HG02938 (cell line): ENCODE measurements around the gene RALGAPA2.
"Not testable (repeated sequence)": the region's sequence is repeated elsewhere in the genome, so short reads cannot be mapped to it uniquely, and the experiment has no call there.

Experiments
- ATAC-seq: cut with Tn5 transposase; IDR thresholded peaks from one replicate; pipeline ENCODE4 v1.9.1; 2021; ENCODE audit warnings: mild to moderate bottlenecking, moderate library complexity; ENCODE audit not compliant: unreplicated experiment

The RALGAPA2 gene

DNA sequence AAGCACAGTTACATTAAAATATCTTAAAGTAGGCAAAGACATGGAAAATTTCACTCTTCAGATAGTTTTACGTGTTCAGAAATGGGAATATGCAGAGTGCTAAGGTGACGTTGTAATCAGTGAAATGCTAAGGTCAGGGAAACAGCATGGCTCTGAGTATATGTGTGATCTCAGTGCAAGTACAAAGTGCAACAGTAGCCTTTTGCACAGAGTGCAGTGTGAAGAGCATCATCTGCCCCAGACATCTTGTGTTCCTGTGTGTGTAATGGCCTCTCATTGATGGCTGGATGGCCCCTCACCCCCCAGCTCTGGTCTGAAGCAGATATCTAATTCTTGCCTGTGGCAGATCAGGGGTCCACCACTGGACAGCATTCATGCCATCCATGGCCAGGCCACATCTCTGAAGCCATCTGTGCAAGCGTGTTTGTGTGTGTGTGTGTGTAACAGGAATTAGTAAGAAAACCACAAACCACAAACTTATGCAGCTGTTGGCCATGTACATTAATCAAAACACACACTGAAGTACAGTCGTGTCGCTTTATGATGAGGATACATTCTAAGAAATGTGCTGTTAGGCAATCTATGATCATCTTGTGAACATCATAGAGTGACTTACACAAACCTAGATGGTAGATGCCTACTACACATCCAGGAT lies 165.1 kb downstream of the RALGAPA2 start:
- ATAC-seq: no peak

DNA sequence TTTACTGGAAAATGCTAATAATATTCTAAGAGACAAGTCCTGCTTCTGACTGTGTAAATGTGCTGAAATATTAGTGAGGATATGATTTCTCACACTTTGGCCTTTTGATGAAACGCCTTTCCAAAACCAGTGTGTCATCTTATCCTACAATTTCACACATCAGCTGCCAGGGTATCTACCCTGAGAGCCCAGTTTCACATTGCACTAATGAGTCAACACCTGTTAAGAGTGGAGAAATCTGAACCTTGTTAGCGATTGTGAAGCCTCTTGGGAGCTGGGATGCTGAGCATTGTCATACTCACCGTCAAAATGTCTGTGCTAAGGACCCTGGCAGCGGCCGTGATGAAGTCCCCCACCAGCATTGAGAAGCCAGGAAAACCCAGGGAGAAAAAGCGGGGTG lies 166.0 kb downstream of the RALGAPA2 start:
- ATAC-seq: no peak

DNA sequence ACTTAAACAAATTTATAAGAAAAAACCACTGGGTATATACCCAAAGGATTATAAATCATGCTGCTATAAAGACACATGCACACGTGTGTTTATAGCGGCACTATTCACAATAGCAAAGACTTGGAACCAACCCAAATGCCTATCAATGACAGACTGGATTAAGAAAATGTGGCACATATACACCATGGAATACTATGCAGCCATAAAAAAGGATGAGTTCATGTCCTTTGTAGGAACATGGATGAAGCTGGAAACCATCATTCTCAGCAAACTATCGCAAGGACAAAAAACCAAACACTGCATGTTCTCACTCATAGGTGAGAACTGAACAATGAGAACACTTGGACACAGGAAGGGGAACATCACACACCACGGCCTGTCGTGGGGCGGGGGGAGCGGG lies 169.1 kb downstream of the RALGAPA2 start:
- not testable (repeated sequence) for ATAC-seq

DNA sequence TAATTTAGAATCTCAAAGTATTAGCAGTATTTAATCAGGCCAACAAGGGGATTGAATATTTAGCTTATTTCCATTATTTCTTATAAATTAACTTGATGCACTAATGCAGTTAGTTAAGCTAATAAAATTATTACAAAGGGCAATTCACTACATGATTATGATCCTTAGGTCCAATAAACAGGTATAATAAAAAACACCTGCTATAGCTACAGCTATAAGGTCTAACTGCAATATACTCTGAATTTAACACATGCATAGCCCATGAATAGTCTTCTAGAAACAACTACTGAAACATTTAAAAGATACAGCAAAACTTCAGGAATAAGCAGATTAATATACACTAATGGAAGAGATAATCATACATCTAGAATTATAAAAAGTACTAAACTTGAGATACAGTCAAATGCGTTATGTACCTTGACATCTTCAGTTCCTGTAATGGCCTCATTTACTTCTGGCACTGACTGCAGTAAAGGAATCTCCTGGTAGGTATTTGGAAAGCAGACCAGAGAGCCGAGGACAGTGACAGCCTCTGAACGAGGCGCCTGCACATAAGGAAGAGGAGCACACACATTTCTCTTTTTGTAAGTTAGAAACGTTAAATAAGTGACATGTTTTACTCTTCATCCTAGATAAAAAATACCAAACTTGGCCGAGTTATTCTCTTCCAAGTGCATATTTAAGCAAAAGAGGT lies 176.1 kb downstream of the RALGAPA2 start:
- ATAC-seq: no peak

- no peak for ATAC-seq
Observed at GRCh38 chr20:20535051-20535450, 177.4 kb downstream of the RALGAPA2 start.

DNA sequence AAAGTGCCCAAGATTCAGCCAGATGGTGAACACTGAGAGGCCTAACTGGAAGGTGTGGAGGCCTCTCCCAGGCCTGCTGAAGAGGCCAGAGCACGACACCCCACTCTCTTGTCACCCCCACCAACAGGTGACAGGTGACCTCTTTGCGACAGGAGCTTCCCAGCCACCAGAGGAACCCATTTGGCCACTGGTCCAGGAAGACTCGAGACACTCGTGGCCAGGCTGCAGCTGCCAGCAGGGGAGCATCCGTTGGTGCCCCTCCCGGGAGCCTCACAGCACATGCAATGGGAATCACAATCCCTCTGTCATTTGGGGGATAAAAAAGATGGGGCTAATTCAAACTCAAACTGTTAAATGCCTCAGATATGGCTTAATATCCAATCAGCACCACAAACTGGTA lies 181.2 kb downstream of the RALGAPA2 start:
- no peak for ATAC-seq

GRCh38 chr20:20530428-20531151 lies 181.9 kb downstream of the RALGAPA2 start:
- ATAC-seq: no peak

DNA sequence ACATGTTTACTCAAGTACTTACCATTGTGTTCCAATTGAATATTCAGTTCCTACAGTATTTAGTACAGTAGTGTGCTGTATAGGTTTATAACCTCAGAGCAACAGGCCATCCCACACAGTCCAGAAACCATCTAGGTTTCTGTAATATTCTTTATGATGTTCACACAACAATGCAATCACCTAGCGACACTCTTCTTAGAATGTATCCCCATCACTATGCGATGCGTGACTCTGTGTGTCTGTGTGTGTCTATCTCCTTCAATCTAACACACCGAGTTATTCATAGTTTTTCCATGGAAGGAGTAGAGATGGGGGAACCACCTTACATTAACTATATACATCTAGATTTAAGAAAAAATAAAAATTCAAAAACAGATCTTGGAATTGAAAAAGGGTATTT lies 182.8 kb downstream of the RALGAPA2 start:
- no peak for ATAC-seq

DNA sequence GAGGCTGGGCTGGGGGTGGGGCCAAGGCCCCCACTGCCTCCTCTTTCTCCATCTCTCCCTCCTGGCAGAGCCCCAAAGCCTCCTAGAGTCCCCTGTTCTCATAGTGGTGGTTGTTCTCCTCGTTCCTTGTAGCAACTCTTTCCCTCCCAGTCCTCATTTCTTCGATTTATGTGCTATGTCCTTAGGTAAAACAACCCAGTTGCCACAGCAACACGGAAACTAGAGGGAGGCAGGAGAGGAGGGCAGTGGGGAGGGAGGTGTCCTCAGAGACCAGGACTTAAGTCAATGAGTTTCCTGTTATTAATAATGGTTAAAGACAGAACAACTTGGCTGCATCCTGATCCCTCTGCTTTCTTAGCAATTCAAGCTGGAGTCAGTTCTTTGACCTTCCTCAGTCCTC lies 183.6 kb downstream of the RALGAPA2 start:
- no peak for ATAC-seq

- no peak for ATAC-seq
Observed at GRCh38 chr20:20527661-20528060, 184.8 kb downstream of the RALGAPA2 start.

GRCh38 chr20:20525756-20526155 lies 186.7 kb downstream of the RALGAPA2 start:
- no peak for ATAC-seq

- ATAC-seq: no peak
Observed at GRCh38 chr20:20525214-20525613, 187.2 kb downstream of the RALGAPA2 start.

GRCh38 chr20:20524756-20525155 lies 187.7 kb downstream of the RALGAPA2 start:
- ATAC-seq: no peak

GRCh38 chr20:20521736-20522135 lies 190.7 kb downstream of the RALGAPA2 start:
- ATAC-seq: no peak

DNA sequence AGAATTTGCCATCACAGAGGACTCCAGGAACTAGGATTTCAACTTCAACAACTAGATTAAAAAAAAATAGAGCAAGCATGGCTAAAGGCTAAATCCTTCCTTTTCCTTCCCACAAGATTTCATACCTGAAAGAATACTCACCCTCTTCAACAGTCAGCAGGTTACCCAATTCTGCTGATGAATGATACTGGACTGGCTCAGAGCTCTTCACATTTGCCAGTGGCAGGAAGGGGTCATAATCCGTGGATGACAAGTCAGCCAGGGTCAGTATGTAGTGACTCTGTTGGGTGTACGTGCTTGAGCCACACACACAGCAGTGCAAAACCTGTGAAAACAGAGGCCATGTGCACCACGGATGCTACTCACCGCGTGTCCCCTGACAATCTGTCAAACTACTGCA lies 191.7 kb downstream of the RALGAPA2 start:
- ATAC-seq: no peak

DNA sequence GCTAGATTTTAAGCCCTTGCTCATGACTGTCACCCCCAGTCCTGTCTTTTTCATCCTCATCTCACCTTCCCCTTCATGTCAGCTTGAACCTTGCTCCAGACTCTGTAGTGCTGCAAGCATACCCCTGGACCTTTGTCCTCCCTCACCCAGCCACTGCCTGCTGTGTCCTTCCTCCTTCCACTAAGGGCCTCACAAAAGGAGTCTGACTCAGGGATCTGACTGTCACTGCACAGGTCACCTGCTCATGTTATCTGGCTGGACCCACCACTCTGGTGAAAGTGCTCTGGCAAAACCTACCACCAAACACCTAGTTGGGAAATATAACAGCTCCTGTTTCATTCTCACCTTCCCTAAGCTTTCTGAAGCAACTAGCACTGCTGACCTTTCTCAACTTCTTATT lies 193.2 kb downstream of the RALGAPA2 start:
- no peak for ATAC-seq

- no peak for ATAC-seq
Observed at GRCh38 chr20:20518263-20518662, 194.2 kb downstream of the RALGAPA2 start.

DNA sequence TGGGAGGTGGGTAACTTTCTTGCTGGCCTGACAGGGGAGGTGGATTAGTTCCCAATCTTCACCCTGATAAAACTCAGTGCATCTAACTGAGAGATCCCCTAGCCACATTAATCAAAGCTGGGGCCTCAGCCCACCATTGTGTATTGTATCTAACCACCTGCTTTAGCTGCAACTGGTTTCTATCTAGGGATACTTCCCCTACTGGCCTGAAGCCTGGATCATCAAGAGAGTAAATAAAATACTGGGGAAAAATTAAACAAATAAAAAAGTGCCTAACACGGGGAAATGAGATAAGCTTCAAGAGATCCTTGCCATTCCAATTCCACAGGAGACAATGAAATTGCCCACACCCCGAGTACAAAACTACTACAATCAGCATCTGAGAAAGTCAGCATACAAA lies 195.1 kb downstream of the RALGAPA2 start:
- ATAC-seq: no peak

DNA sequence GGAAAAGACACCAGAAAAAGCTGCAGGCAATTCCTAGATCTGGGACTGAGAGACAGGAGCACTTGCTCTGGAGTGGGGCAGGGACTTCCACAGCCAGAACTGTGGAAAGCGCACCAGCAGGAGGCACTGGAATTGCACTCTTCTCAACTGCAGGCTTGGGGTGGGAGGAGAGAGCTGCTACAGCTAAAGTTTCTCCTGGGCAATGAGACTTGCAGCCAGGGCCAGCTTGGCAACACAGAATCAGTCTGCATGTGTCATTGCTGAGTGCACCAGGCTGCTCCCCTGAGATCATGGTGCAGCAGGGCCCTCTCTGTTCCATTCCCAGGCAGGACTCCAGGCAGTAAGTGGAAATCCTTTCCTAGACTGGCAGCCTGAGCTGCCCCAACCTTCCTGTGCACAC lies 198.7 kb downstream of the RALGAPA2 start:
- ATAC-seq: no peak

GRCh38 chr20:20505554-20505953 lies 206.9 kb downstream of the RALGAPA2 start:
- ATAC-seq: no peak

DNA sequence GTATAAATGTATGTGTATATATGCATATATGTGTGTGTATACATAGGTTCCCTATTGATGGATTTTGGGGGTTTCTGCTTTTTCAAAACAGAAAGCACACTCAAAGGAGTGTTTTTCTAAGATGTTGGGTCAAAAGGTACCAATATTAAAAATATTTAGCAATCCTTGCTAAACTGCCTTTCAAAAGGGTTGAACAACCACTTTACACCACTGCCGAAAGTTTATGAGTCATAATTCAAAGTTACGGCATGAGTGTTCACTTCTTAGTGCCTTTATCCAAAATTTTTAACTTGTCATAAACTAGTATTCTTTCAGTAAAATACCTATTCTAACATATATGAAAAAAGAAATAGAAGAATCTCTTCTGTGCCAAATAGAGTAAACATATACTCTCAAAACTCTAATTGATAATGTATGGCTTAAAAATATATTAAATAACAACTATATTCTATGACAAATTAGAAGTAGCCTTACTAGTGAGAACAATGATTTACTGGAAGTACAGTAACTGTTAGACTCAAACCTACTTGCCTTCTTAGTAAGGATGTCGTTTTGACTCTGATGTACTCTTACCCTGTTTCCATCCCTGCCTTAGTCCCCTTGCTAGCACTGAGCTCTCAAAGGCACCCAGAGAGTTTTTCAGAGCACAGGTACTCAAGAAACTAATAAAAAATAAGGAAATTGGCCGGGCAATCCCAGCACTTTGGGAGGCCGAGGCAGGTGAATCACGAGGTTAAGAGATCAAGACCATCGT lies 208.5 kb downstream of the RALGAPA2 start:
- no peak for ATAC-seq
